DMS79 treated with DMSO at 0.1 percent for 48 hours (cell line): ENCODE measurements around the gene ACOT8.
"Not testable (repeated sequence)": the region's sequence is repeated elsewhere in the genome, so short reads cannot be mapped to it uniquely, and the experiment has no call there.

Experiments
- DNase-seq: peaks from one replicate; lab custom pipeline; 2025; lab: John Stamatoyannopoulos, UW

Gene ACOT8

GRCh38 chr20:45827030-45827652, 30.1 kb downstream of the ACOT8 start, which contains the start of gene TNNC2:
TSS of gene TNNC2 (minus strand) at chr20:45827312. CDS start at chr20:45827248, 64 bp downstream.
- DNase-seq: no peak

GRCh38 chr20:45826381-45827019, 30.7 kb downstream of the ACOT8 start:
- peak; percentile 6 for DNase-seq

GRCh38 chr20:45823949-45824835, 33.0 kb downstream of the ACOT8 start:
- DNase-seq: no peak

GRCh38 chr20:45822857-45823256, 34.3 kb downstream of the ACOT8 start:
- DNase-seq: peak; percentile 24

- no peak for DNase-seq
These were observed 35.2 kb downstream of the ACOT8 start for GRCh38 chr20:45821947-45822346.

GRCh38 chr20:45819466-45819865, 37.7 kb downstream of the ACOT8 start:
- no peak for DNase-seq

- DNase-seq: no peak
These were observed 39.0 kb downstream of the ACOT8 start for GRCh38 chr20:45818239-45818638.

- no peak for DNase-seq
These were observed 39.6 kb downstream of the ACOT8 start for GRCh38 chr20:45817376-45818194.

GRCh38 chr20:45816951-45817350, 40.2 kb downstream of the ACOT8 start:
- DNase-seq: no peak

GRCh38 chr20:45814314-45814713, 42.9 kb downstream of the ACOT8 start:
- no peak for DNase-seq

- DNase-seq: no peak
These were observed 43.7 kb downstream of the ACOT8 start for GRCh38 chr20:45813489-45813888.

- no peak for DNase-seq
These were observed 44.2 kb downstream of the ACOT8 start for GRCh38 chr20:45813006-45813340.

GRCh38 chr20:45812157-45813005, 44.8 kb downstream of the ACOT8 start, which contains the start of gene UBE2C:
TSS of gene UBE2C (plus strand) at chr20:45812644. CDS start at chr20:45812696, 52 bp downstream.
- peak; percentile 86 for DNase-seq

- DNase-seq: no peak
These were observed 46.8 kb downstream of the ACOT8 start for GRCh38 chr20:45810191-45810970.

GRCh38 chr20:45801851-45802250, 55.3 kb downstream of the ACOT8 start:
- no peak for DNase-seq

GRCh38 chr20:45798935-45799642, 58.1 kb downstream of the ACOT8 start:
- DNase-seq: peak; percentile 46

GRCh38 chr20:45797955-45798354, 59.2 kb downstream of the ACOT8 start:
- DNase-seq: not testable (repeated sequence)

GRCh38 chr20:45797510-45797909, 59.7 kb downstream of the ACOT8 start:
- DNase-seq: not testable (repeated sequence)

- DNase-seq: no peak
These were observed 60.7 kb downstream of the ACOT8 start for GRCh38 chr20:45796337-45797065.
